Measurements from ENCODE around the gene GNPDA1. TPM values are rescaled to one million over a fixed set of nuclear protein-coding genes. Genes with fewer than 3 reads are reported as not detected.

Gene GNPDA1
- polyA plus RNA-seq, 1 donor (not counting 4 experiments of a cell fraction or from before 2014, with no cell fraction given), result 18.0 TPM

- Histone ChIP-seq H4K20me1 (ENCODE audit: control insufficient read depth, extremely low read depth, insufficient read depth, low read length) (no peaks in the 10 kb centered on the region), H3K79me2 (ENCODE audit: control insufficient read depth, insufficient read depth, low read length) (no peaks in the 10 kb centered on the region), H2AFZ (ENCODE audit: control insufficient read depth, low read length) (no peak overlapping the region), H3K4me1 (ENCODE audit: control insufficient read depth, extremely low read depth, insufficient read depth, low read length) (peaks cover 32% of the 10 kb centered on the region), H3K9me1 (ENCODE audit: control insufficient read depth, extremely low read depth, insufficient read depth, low read length) (no peaks in the 10 kb centered on the region), H3K9ac (ENCODE audit: control insufficient read depth, extremely low read depth, insufficient read depth, low read length) (no peak overlapping the region), H3K4me2 (ENCODE audit: control insufficient read depth, extremely low read depth, insufficient read depth, low read depth, low read length) (peak overlapping the region; percentile 98), H3K36me3 (ENCODE audit: control insufficient read depth in 2 of 2, extremely low read depth in 1 of 2, insufficient read depth in 2 of 2, low read length in 2 of 2) (peaks cover 0 to 4% of the 10 kb centered on the region in 2 experiments), H3K27me3 (ENCODE audit: control insufficient read depth, extremely low read depth, insufficient read depth, low read length) (no peaks in the 10 kb centered on the region), H3K27ac (ENCODE audit: control insufficient read depth, insufficient read depth, low read length) (peak overlapping the region; percentile 70), H3K4me3 (ENCODE audit: control insufficient read depth in 2 of 3, extremely low read depth in 1 of 3, insufficient read depth in 2 of 3, low read depth in 1 of 3, low read length in 3 of 3) (no peak overlapping the region), H3K9me3 (ENCODE audit: control insufficient read depth, low read depth, low read length) (no peaks in the 10 kb centered on the region)
- TF ChIP-seq EZH2 (IDR thresholded peaks at IDR 0.05; ENCODE audit: low read length), result no peak
- TF ChIP-seq CTCF (optimal IDR thresholded peaks at IDR 0.05 in 1 of 3, IDR thresholded peaks at IDR 0.05 in 1 of 3, conservative IDR thresholded peaks at IDR 0.05 in 1 of 3; ENCODE audit: extremely low read depth in 1 of 3, insufficient read depth in 2 of 3, low read length in 3 of 3), result peak in 1 of 3 experiments; percentile 2
- FAIRE-seq, result no peak
- DNase-seq (ENCODE audit: low read depth, low spot score), result no peak
- dilution Hi-C loops (cut with MboI; ENCODE audit: extremely low pct_ligation_motif_present, low sequenced_read_pairs), result no loop called here
These were observed 1.1 kb upstream of the GNPDA1 start for GRCh38 chr5:142013734-142014521.

DNA sequence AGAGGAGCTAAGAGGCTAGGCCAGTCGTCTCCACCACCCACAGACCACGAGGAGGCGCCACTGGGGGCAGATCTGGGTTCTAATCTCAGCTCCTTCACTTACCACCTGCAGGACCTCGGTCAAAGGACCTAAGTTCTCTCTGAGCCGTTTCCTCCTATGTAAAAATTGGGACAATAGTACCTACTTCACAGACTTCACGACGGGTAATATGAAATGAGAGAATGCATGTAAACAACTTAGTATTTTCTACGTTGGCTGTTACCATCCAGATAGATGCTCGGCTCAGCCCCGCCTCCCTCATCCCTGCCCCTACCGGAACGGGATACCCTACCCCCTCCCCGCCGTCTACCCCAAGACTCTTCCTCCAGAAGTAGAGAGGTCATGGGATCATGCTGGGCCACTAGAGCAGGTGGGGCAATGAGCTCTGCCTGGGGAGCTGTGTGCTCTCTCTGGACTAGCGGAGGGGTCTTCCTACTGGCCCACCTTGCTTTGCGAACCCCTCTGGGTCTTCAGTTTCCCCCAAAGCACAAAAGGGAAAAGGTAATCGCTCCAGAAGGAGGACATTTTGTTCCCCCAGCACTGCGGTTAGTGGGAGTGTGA is 541 bp downstream of the GNPDA1 start:
- Histone ChIP-seq H3K4me1 (ENCODE audit: control insufficient read depth, extremely low read depth, insufficient read depth, low read length) (peaks cover 32% of the 10 kb centered on the region), H2AFZ (ENCODE audit: control insufficient read depth, low read length) (peak overlapping the region; percentile 85), H3K4me2 (ENCODE audit: control insufficient read depth, extremely low read depth, insufficient read depth, low read depth, low read length) (peak overlapping the region; percentile 98), H3K27ac (ENCODE audit: control insufficient read depth, insufficient read depth, low read length) (peak overlapping the region; percentile 70), H3K4me3 (ENCODE audit: control insufficient read depth in 2 of 3, extremely low read depth in 1 of 3, insufficient read depth in 2 of 3, low read depth in 1 of 3, low read length in 3 of 3) (peak overlapping the region; percentile 70 to 87 (median 80)), H3K79me2 (ENCODE audit: control insufficient read depth, insufficient read depth, low read length) (no peaks in the 10 kb centered on the region), H3K9ac (ENCODE audit: control insufficient read depth, extremely low read depth, insufficient read depth, low read length) (peak overlapping the region; percentile 87), H4K20me1 (ENCODE audit: control insufficient read depth, extremely low read depth, insufficient read depth, low read length) (no peaks in the 10 kb centered on the region), H3K36me3 (ENCODE audit: control insufficient read depth in 2 of 2, extremely low read depth in 1 of 2, insufficient read depth in 2 of 2, low read length in 2 of 2) (peaks cover 0 to 8% of the 10 kb centered on the region in 2 experiments), H3K9me3 (ENCODE audit: control insufficient read depth, low read depth, low read length) (no peaks in the 10 kb centered on the region), H3K9me1 (ENCODE audit: control insufficient read depth, extremely low read depth, insufficient read depth, low read length) (no peaks in the 10 kb centered on the region), H3K27me3 (ENCODE audit: control insufficient read depth, extremely low read depth, insufficient read depth, low read length) (no peaks in the 10 kb centered on the region)
- FAIRE-seq (no peak), DNase-seq (ENCODE audit: low read depth, low spot score) (no peak)
- dilution Hi-C loops (cut with MboI; ENCODE audit: extremely low pct_ligation_motif_present, low sequenced_read_pairs), result no loop called here
- TF ChIP-seq CTCF (optimal IDR thresholded peaks at IDR 0.05 in 1 of 3, IDR thresholded peaks at IDR 0.05 in 1 of 3, conservative IDR thresholded peaks at IDR 0.05 in 1 of 3; ENCODE audit: extremely low read depth in 1 of 3, insufficient read depth in 2 of 3, low read length in 3 of 3) (peak; percentile 61 to 70 (median 66)), EZH2 (IDR thresholded peaks at IDR 0.05; ENCODE audit: low read length) (no peak)
